HepG2 (cell line): ENCODE measurements around the gene TOMM6. TPM values are rescaled to one million over a fixed set of nuclear protein-coding genes. Genes with fewer than 3 reads are reported as not detected.
A peak's percentile ranks its signal among the peaks of the same experiment; 100 is the strongest.

Source experiments
- AGO2 ChIP-seq: fragments of 200-400 bp; formaldehyde crosslinking; optimal IDR thresholded peaks from 2 replicates; pipeline ENCODE3; 2017; ENCODE audit warnings: mild to moderate bottlenecking, low read depth, low read length, moderate library complexity
- ATF3 ChIP-seq: sonication (generic); formaldehyde crosslinking; IDR thresholded peaks from 2 replicates; pipeline ENCODE4 v1.4.0; 2020; ENCODE audit warnings: missing genetic modification reagents
- EEA1 ChIP-seq: sonication (generic); formaldehyde crosslinking; IDR thresholded peaks from 2 replicates; pipeline ENCODE4 v1.5.1; 2020; ENCODE audit warnings: mild to moderate bottlenecking, missing genetic modification reagents, borderline replicate concordance
- HDAC1 ChIP-seq: sonication (generic); formaldehyde crosslinking; IDR thresholded peaks from 2 replicates; pipeline ENCODE4 v1.5.1; 2020; ENCODE audit warnings: mild to moderate bottlenecking, missing genetic modification reagents
- KLF6 ChIP-seq: IDR thresholded peaks from 2 replicates; pipeline ENCODE4 v1.8.0; 2016; ENCODE audit warnings: missing biosample characterization, missing genetic modification reagents
- MYNN ChIP-seq: sonication (generic); formaldehyde crosslinking; IDR thresholded peaks from 2 replicates; pipeline ENCODE4 v1.4.0; 2020; ENCODE audit warnings: mild to moderate bottlenecking, low read depth, missing genetic modification reagents
- NFKB2 ChIP-seq: sonication (generic); formaldehyde crosslinking; IDR thresholded peaks from 2 replicates; pipeline ENCODE4 v1.4.0; 2020; ENCODE audit warnings: missing genetic modification reagents, borderline replicate concordance
- POLR2AphosphoS5 ChIP-seq: IDR thresholded peaks from 2 replicates; pipeline ENCODE4 v1.6.1; 2012; ENCODE audit warnings: low read depth, low read length
- RBM22 ChIP-seq: fragments of 200-400 bp; formaldehyde crosslinking; optimal IDR thresholded peaks from 2 replicates; pipeline ENCODE3; 2017; ENCODE audit warnings: mild to moderate bottlenecking, low read length, moderate library complexity
- SALL1 ChIP-seq: sonication (generic); formaldehyde crosslinking; IDR thresholded peaks from 2 replicates; pipeline ENCODE4 v1.8.0; 2022; ENCODE audit warnings: mild to moderate bottlenecking, missing genetic modification reagents
- SMARCC2 ChIP-seq: fragments of 450-650 bp; IDR thresholded peaks from 2 replicates; pipeline ENCODE4 v1.6.1; 2017; ENCODE audit warnings: antibody characterized with exemption, mild to moderate bottlenecking
- SP140L ChIP-seq: sonication (generic); formaldehyde crosslinking; IDR thresholded peaks from 2 replicates; pipeline ENCODE4 v1.4.0; 2020; ENCODE audit warnings: missing genetic modification reagents, borderline replicate concordance
- TRIM24 ChIP-seq: sonication (generic); formaldehyde crosslinking; IDR thresholded peaks from 2 replicates; pipeline ENCODE4 v1.8.0; 2022; ENCODE audit warnings: mild to moderate bottlenecking, missing genetic modification reagents
- ZBTB33 ChIP-seq: sonication (generic); formaldehyde crosslinking; IDR thresholded peaks from 2 replicates; pipeline ENCODE4 v1.4.0; 2020; ENCODE audit warnings: missing genetic modification reagents
- ZNF20 ChIP-seq: sonication (generic); formaldehyde crosslinking; IDR thresholded peaks from 2 replicates; pipeline ENCODE4 v1.4.0; 2020; ENCODE audit warnings: mild to moderate bottlenecking, moderate library complexity, missing genetic modification reagents
- ZNF430 ChIP-seq: sonication (generic); formaldehyde crosslinking; IDR thresholded peaks from 2 replicates; pipeline ENCODE4 v1.9.0; 2021; ENCODE audit warnings: mild to moderate bottlenecking, missing genetic modification reagents
- ZNF558 ChIP-seq: sonication (generic); formaldehyde crosslinking; IDR thresholded peaks from 2 replicates; pipeline ENCODE4 v1.9.0; 2022; ENCODE audit warnings: mild to moderate bottlenecking, missing genetic modification reagents, borderline replicate concordance
- ZNF629 ChIP-seq: sonication (generic); formaldehyde crosslinking; conservative IDR thresholded peaks from 2 replicates; pipeline ENCODE4 v1.5.0; 2020; ENCODE audit warnings: missing genetic modification reagents
- ZNF816 ChIP-seq: sonication (generic); formaldehyde crosslinking; IDR thresholded peaks from 2 replicates; pipeline ENCODE4 v1.8.0; 2022; ENCODE audit warnings: missing genetic modification reagents, mild to moderate bottlenecking, borderline replicate concordance
- polyA plus RNA-seq, 8 experiments: library from polyadenylated mRNA; depleted of rRNA in 3 of 8; stranded (reverse) in 7 of 8; unstranded in 1 of 8; fragments of >200 nt; fragmentation: Illumina TruSeq in 4 of 8; extraction: Trizol in 4 of 8; gene quantifications; 2 replicates each; pipeline versions ENCODE4 v1.2.1 to v1.2.3, GENCODE V29; 2011 to 2016; ENCODE audit warnings: low read depth in 4 of 8, missing spikeins in 1 of 8, mixed read lengths in 1 of 8; ENCODE audit not compliant: insufficient read depth in 1 of 8
- total RNA-seq, 5 experiments: library from RNA; depleted of rRNA; stranded (reverse); fragments of >200 nt; fragmentation: Illumina TruSeq; extraction: Trizol; gene quantifications; 2 replicates each; pipeline ENCODE4 v1.2.3, GENCODE V29; 2016; ENCODE audit warnings: low read depth in 1 of 5
- TF ChIP-seq, protein P1 (sequence below): sonication (generic); formaldehyde crosslinking; IDR thresholded peaks from 2 replicates; pipeline ENCODE4 v1.9.0; 2022; ENCODE audit warnings: low read depth, missing genetic modification reagents
- TF ChIP-seq, protein P2 (sequence below): sonication (generic); formaldehyde crosslinking; IDR thresholded peaks from 2 replicates; pipeline ENCODE4 v1.4.0; 2020; ENCODE audit warnings: missing genetic modification reagents

Gene TOMM6
- total and polyA plus RNA-seq, 2 of the 13 experiments (the other 11 are each of a cell fraction or from before 2014, with no cell fraction given): 320 to 321 TPM

DNA sequence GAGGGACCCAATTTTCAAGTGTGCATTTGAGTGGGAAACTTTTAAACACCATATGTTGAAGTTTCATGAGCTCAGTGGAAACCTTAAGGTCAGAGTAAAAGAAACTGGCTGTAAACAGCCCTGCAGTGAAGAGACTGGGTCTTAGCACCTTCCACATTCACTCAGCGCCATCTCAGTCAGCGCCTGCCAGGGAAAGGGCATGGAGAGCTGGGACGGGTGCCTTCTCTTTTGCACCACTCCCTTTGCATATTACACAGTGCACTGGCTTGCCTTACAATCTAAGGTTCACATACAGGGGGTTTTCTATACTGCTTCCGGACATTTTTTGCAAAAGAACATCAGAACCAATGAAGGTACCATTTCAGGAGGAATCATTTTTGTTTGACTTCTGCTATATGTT lies 4.5 kb downstream of the TOMM6 start (continued):
- peak; percentile 19; the same call in 1 of the 2 replicates for TF ChIP-seq ZBTB33
- TF ChIP-seq ZNF20 (CRISPR knock-in tag): no peak
- no peak for TF ChIP-seq ZNF816 (CRISPR knock-in tag)
- TF ChIP-seq SALL1 (CRISPR knock-in tag): no peak
- TF ChIP-seq TRIM24 (CRISPR knock-in tag): no peak
- TF ChIP-seq SMARCC2: no peak
- TF ChIP-seq POLR2AphosphoS5: 0 out of 2 replicates have a peak, but pooled peaks have one; percentile 1
- TF ChIP-seq MYNN: no peak
- TF ChIP-seq RBM22: peak; percentile 85
- no peak for TF ChIP-seq ZNF558 (CRISPR knock-in tag)
- TF ChIP-seq HDAC1 (CRISPR knock-in tag): no peak
- no peak for TF ChIP-seq NFKB2 (CRISPR knock-in tag)
- no peak for TF ChIP-seq ZNF430 (CRISPR knock-in tag)
- no peak for TF ChIP-seq SP140L
- no peak for TF ChIP-seq KLF6 (CRISPR knock-in tag)
- TF ChIP-seq, protein P1, sequence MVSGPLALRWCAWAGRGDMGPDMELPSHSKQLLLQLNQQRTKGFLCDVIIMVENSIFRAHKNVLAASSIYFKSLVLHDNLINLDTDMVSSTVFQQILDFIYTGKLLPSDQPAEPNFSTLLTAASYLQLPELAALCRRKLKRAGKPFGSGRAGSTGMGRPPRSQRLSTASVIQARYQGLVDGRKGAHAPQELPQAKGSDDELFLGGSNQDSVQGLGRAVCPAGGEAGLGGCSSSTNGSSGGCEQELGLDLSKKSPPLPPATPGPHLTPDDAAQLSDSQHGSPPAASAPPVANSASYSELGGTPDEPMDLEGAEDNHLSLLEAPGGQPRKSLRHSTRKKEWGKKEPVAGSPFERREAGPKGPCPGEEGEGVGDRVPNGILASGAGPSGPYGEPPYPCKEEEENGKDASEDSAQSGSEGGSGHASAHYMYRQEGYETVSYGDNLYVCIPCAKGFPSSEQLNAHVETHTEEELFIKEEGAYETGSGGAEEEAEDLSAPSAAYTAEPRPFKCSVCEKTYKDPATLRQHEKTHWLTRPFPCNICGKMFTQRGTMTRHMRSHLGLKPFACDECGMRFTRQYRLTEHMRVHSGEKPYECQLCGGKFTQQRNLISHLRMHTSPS (CRISPR knock-in tag): no peak
- TF ChIP-seq ZNF629 (CRISPR knock-in tag): no peak
- peak; percentile 8 for TF ChIP-seq AGO2
- no peak for TF ChIP-seq EEA1 (CRISPR knock-in tag)
- no peak for TF ChIP-seq ATF3
- TF ChIP-seq, protein P2, sequence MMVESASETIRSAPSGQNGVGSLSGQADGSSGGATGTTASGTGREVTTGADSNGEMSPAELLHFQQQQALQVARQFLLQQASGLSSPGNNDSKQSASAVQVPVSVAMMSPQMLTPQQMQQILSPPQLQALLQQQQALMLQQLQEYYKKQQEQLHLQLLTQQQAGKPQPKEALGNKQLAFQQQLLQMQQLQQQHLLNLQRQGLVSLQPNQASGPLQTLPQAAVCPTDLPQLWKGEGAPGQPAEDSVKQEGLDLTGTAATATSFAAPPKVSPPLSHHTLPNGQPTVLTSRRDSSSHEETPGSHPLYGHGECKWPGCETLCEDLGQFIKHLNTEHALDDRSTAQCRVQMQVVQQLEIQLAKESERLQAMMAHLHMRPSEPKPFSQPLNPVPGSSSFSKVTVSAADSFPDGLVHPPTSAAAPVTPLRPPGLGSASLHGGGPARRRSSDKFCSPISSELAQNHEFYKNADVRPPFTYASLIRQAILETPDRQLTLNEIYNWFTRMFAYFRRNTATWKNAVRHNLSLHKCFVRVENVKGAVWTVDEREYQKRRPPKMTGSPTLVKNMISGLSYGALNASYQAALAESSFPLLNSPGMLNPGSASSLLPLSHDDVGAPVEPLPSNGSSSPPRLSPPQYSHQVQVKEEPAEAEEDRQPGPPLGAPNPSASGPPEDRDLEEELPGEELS (CRISPR knock-in tag): no peak
